Thyroid gland (tissue), 4 donors: ENCODE measurements around the gene MAEA.

Source experiments
- CTCF ChIP-seq, 6 experiments: fragments of 200-600 bp in 3 of 6; fragments of 450-650 bp in 3 of 6; sonication (generic) in 3 of 6; IDR thresholded peaks; one replicate each; pipeline ENCODE4 v1.5.1; 2016 to 2019; ENCODE audit warnings: antibody characterized with exemption in 6 of 6, mild to moderate bottlenecking in 2 of 6, inconsistent platforms in 1 of 6, moderate library complexity in 1 of 6
- POLR2A ChIP-seq, 2 donors: fragments of 450-650 bp; IDR thresholded peaks; one replicate each; pipeline ENCODE4 v1.6.1; 2017; ENCODE audit warnings: antibody characterized with exemption in 2 of 2, mild to moderate bottlenecking in 2 of 2, moderate library complexity in 1 of 2

DNA sequence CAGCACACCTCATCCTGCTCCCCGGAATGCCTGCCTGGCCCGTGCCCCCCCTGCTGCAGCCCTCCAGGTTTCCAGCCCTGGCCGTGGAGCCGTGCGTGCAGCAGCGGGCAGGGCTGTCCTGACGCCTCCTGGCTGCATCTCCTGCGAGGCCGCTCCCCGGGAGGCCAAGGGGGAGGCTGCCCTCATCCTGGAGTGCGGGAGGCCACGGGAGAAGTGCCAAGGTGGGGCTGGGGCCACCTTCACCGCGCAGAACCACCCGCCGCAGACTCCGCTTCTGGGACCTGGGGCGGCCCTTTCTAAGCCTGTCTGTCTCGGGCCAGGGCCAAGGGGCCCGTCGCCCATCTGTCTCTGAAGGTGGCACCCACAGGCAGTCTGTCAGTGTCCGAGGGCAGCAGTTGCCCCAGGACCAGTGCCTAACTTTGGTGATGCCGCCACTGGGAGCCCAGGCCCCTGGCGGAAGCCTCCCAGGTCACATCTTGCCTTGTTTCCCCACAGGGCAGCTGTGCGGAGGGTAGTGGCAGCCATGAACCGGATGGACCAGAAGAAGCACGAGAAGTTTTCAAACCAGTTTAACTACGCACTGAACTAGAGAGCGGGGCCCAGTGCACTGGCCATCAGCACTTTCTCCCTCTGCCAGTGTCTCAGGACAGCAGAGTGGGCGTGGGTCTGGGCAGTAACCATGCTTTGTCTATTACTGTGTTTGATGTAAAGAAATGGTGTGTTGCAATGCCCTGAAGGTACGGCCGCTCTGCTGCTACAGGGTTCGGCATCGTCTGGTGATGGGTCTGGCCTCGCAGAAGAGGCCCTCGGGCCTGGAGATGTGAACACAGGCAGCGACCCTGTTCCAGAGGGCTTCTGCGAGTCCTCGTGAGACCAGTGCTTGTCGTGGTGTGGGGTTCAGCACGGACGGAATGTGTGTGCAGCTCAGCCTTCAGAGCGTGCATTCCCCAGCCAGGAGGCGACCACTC lies 96.0 kb downstream of the MAEA start:
- TF ChIP-seq CTCF (IDR thresholded peaks at IDR 0.05) (no peak), POLR2A (IDR thresholded peaks at IDR 0.05) (no peak)
